Stimulated activated CD4-positive, alpha-beta T cell treated with anti-CD3 and anti-CD28 coated beads, Interleukin-1b, Interleukin-23, amount 100 ng/mL, for 4 hours (primary cell): ENCODE measurements around the gene GTPBP6.
"Not testable (repeated sequence)": the region's sequence is repeated elsewhere in the genome, so short reads cannot be mapped to it uniquely, and the experiment has no call there.

ENCODE experiments used
- DNase-seq, 2 donors: peaks; one replicate each; pipeline ENCODE4 v3.0.0-alpha.2; 2020; ENCODE audit warnings: low read depth in 2 of 2

Gene GTPBP6

DNA sequence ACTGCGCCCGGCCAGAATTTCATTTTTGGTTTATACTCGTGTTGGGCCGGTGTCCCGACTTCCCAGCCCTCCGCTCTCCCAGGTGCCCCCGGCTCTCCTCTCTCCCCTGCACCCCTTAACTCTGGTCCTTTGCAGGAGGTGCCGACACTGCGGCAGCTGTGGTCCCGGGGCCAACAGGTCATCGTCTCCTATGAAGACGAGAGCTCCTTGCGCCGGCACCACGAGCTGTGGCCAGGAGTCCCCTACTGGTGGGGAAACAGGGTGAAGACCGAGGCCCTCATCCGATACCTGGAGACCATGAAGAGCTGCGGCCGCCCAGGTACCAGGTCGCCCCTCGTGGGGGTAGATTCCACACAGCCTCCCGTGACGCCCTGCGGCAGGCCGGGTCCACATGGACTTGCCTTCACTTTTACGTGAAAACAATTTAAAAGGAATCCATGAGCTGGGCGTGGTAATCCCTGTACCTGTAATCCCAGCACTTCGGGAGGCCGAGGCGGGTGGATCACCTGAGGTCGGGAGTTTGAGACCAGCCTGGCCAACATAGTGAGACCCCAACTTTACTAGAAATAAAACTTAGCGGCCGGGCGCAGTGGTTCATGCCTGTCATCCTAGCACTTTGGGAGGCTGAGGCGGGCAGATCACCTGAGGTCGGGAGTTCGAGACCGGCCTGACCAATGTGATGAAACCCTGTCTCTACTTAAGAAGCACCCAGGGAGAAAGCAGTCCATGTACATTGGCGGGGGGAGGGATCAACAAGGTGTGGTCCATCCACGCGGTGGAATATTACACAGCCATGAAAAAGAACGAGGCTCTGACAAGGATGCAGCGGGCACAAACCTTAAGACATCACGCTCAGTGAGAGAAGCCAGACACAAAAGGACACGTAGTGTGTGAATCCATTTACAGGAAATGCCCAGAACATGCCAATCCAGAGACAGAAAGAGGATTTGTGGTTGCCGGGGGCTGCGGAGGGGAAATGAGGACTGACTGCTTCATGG, 25.4 kb downstream of the GTPBP6 start:
- no peak for DNase-seq

DNA sequence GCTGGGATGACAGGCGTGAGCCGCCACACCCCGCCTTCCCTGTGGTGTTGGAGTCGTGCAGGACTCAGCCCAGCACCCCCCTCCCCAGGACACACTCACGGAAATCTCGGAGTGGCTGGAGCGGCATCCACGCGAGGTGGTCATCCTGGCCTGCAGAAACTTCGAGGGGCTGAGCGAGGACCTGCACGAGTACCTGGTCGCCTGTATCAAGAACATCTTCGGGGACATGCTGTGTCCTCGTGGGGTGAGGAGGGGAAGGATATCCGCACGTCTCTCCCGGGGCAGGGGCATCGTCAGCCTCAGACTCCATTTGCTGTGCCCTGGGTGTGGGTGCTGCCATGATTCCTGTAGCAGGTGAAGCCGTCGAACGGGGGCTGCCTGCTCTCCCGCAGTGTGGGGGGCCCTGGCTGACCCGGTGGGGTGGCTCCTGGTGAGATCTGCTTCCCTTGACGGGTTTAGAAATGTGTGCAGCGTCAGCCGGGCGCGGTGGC, 27.1 kb downstream of the GTPBP6 start:
- no peak for DNase-seq

DNA sequence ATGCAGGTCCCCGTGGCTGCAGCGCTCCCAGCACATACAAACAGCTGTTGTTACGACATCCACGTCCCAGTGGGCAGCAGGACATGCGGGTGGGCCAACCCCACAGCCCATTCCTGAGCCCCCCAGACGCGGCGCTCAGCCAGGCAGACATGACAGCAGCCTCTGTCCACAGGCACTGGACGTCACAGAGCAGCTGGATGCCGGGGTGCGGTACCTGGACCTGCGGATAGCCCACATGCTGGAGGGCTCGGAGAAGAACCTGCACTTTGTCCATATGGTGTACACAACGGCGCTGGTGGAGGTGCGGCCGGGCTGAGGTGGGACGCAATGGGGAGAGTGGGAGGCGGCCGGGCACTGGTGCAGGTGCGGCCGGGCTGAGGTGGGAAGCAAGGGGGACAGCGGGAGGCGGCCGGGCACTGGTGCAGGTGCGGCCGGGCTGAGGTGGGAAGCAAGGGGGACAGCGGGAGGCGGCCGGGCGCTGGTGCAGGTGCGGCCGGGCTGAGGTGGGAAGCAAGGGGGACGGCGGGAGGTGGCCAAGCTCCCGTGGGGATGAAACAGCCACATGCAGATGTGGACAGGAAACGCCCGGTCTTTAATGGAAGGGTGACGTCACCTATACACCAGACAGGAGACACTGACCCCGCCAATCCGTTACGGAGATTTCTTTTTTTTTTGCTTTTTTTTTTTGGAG, 28.0 kb downstream of the GTPBP6 start:
- DNase-seq: no peak

DNA sequence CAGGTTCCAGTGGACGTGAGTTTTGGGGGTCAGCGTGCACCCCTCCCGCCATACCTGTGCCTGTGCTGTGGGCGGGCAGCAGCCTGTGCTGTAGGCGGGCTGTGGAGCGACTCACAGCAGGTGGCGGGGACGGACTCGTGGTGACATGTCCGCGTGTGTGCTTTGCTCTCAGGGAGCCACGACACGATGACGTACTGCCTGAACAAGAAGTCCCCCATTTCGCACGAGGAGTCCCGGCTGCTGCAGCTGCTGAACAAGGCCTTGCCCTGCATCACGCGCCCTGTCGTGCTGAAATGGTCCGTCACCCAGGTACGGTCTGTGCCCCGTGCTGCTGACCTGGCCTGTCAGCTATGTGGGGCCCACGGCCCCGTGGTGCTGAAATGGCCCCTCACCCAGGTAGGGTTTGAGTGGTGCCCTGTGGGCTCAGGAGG, 30.0 kb downstream of the GTPBP6 start:
- DNase-seq: no peak

DNA sequence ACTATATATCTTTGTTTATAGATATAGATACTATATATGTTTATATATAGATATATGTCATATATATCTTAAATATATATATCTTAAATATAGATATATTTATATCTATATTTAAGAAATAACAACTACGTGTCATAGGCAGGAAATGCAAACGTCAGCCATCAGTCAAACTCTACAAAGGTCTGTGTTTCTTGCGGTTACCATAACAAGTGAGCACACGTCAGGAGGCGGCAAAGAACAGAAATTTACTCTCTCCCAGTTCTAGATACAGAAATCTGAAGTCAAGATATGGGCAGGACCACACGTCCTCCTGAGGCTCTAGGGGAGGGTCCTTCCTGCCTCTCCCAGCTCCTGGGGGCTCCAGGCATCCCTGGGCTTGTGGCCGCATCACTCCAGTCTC, 30.9 kb downstream of the GTPBP6 start:
- no peak for DNase-seq

DNA sequence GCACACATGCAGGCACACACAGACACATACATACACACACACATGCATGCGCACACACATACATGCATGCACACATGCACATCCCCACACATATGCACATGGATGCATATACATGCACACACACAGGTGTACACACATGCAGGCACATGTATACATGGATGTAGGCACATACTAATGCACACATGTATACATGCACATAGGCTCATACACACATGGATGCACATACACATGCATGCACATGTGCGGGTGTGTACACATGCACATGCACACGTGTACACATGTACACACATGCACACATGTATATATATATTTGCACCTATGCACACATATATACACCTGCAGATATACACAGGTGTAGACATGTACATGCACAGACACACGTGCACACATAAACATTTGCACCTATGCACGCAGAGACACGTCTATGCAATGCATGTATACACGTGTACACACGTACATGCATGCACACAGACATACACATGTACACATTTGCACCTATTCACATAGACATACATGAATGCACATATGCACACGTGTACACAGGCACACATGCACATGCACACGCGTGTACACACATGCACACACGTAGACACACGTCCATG, 33.4 kb downstream of the GTPBP6 start:
- no peak for DNase-seq

DNA sequence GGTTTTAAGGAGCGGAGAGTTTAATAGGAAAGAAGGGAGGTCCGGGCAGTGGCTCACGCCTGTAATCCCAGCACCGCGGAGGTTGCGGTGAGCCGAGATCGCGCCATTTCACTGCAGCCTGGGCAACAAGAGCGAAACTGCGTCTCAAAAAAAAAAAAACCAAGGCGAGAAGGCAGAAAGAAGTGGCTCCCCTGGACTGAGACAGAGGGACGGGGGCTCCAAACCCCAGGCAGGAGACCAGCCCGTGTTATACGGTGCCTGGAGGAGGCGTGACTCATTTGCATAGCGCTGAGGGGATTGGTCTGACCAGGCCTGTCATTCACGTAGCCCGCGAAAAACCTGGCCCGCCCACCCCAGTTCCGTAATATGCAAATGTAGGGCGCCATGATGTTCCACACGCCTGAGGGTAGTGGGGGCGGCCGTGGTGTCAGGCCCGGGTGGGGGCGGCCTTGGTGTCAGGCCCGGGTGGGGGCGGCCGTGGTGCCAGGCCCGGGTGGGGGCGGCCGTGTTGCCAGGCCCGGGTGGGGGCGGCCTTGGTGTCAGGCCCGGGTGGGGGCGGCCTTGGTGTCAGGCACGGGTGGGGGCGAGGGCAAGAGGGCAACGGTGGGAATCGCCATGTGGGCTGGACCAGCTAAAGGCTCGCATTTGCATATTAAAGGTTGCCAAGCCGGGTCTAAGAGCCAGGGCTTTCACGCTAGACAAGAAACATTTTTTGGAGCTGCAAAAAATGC, 35.3 kb downstream of the GTPBP6 start:
- peak; percentile 79 to 84 for DNase-seq

DNA sequence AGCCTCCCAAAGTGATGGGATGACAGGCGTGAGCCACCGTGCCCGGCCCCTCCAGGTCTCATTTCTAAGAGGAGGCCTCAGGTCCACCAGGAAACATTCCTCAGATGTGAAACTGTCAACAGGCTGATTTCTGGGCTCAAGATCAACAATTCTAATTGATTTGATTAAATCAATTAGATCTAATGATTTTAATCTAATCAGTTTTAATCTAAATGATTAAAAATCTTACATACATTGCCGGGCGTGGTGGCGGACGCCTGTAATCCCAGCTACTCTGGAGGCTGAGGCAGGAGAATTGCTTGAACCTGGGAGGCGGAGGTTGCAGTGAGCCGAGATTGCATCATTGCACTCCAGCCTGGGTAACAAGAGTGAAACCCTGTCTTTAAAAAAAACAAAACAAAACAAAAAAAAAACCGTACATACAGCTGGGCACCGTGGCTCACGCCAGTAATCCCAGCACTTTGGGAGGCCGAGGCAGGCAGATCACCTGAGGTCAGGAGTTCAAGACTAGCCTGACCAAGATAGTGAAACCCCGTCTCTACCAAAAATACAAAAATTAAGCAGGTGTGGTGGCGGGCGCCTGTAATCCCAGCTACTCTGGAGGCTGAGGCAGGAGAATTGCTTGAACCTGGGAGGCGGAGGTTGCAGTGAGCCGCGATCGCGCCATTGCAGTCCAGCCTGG, 36.5 kb downstream of the GTPBP6 start:
- not testable (repeated sequence) for DNase-seq

DNA sequence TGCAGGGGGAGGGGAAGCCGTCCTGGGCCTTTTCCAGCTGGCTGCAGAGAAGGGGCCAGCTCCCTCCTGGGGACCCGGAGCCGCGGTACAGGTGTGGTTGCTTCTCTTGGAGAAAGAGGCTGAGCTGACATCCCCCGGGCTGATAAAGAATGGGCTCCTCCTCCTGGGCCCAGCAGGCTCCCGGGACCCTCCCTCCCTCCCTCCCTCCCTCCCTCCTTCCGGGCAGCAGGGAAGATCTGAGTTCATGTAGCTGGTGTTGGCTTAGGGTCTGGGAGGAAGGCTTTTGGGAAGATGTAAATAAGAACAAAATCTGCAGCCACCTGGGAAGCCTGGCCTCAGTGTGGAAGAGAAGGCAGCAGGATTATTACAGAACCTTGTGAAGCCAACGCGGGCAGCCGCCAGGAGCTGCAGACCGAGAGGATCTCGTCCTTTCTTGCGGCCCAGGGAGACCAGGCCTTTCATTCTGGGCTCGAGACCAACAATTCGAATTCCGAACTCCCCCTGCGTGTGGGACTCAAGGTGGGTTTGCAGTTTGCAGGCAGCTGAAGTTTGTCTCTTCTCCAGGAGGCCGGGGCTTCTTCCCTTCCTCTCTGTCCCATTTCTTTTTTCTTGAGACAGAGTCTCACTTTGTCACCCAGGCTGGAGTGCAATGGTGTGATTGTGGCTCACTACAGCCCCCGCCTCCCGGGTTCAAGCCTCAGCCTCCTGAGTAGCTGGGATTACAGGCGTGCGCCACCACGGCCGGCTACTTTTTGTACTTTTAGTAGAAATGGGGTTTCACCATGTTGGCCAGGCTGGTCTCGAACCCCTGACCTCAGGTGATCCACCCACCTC, 37.2 kb downstream of the GTPBP6 start, which contains the start of gene PLCXD1:
TSS of gene PLCXD1 (plus strand) at position 216 of the 834 bp plus-strand sequence. CDS start 2,807 bp downstream, outside the sequence.
- no peak for DNase-seq

DNA sequence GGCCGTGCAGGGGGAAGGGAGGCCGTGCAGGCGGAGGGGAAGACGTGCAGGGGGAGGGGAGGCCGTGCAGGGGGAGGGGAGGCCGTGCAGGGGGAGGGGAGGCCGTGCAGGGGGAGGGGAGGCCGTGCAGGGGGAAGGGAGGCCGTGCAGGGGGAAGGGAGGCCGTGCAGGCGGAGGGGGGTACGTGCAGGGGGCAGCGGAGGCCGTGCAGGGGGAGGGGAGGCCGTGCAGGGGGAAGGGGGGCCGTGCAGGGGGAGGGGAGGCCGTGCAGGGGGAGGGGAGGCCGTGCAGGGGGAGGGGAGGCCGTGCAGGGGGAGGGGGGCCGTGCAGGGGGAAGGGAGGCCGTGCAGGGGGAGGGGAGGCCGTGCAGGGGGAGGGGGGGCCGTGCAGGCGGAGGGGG, 37.9 kb downstream of the GTPBP6 start:
- DNase-seq: not testable (repeated sequence)

DNA sequence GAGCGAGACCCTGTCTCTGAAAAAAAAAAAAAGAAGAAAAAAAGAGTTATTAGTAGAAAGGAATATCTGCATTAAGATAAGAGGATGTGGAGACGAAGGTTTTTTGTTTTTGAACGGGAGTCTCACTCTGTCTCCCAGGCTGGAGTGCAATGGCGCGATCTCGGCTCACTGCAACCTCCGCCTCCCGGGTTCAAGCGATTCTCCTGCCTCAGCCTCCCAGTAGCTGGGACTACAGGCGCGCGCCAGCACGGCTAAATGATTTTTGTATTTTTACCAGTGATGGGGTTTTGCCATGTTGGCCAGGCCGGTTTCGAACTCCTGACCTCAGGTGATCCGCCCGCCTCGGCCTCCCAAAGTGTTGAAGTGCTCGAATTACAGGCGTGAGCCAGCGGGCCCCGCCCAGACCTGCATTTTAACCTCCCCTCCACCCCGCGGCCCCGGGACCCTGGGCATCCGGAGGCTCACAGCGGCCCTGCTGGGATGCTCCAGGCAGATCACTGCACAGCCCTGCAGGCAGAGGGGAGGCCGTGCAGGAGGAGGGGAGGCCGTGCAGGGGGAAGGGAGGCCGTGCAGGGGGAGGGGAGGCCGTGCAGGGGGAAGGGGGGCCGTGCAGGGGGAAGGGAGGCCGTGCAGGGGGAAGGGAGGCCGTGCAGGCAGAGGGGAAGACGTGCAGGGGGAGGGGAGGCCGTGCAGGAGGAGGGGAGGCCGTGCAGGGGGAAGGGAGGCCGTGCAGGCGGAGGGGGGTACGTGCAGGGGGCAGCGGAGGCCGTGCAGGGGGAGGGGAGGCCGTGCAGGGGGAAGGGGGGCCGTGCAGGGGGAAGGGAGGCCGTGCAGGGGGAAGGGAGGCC, 38.6 kb downstream of the GTPBP6 start:
- DNase-seq: not testable (repeated sequence)

DNA sequence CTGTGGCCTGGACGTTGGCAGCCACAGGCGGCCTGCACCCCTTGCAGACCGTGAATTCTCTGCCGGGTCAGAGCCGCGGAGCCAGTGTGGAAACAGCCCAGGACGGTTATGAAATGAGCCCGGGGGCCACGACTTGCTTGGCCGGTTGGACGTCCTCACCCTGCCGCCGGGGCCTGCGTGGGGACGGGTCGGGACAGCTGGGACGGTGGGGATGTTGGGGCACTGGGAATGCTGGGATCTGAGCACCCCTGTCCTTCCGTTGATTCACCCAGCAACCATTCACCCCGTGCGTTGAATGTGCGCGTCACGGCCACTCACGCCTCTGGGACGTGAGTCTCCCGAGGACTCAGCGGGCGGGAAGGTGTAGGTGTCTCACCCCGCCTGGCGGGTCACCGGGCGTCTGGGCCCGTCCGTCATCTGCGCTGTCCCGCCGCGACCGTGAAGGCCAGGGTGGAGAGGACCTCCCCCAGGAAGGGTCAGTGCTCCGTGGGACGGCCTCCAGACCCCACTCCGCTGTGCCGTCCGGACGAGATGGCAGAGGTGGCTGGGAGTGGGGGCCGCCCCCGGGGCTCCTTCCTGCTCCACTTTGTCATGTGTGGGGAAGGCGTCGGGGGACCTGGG, 41.9 kb downstream of the GTPBP6 start:
- peak in 1 of 2 donors; percentile 22 for DNase-seq

DNA sequence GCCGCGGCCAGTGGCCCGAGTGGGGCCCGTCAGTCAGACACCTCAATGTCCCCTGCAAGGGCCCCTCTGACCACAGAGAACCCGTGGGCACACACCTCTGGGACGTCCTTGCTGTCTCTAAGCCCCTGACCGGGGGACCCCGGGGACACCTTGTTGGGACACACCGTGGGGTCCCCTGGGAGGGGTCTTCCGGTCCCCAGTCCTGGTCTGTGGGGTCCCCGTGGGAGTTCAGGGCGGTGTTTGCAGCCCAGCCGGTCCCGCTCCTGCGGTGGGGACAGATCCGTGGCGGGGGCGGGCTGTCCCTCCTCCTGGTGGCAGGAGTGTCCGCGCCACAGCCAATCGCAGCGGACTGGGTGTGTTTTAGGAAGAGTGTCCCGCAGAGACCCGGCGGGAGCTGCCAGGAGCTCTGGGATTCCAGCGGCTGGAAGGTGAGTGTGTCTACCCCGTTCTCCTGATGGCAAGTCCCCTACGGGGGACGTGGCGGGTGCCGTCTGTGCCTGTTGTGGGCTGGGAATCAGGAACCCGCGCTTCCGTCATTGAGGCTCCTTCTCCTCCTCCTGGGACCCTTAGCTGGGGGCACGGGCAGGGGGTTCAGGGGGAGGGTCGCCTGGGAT, 42.5 kb downstream of the GTPBP6 start:
- DNase-seq: peak in 1 of 2 donors; percentile 41

DNA sequence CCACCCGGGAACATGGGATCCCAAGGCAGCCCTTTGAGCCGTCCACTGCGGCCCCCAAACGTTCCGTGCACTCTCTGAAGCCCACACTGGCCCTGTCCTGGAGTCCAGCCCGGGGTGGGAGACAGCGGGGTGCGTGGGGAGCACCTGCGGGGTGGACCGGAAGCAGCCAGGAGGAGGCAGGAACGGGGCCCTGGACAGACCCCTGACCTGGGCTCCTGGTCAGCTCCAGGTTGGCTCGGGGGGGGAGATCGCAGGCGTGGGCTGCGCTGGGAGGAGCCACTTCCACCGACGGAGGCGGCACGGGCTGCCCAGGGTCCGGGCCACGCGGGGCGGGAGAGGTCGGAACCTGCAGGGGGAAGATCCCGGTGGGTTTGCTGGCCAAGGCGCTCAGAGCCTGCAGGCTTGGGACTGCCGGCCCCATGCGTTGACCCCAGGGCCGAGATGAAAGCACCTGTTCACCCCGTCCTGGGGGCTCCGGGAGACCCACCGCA, 43.1 kb downstream of the GTPBP6 start:
- DNase-seq: no peak

DNA sequence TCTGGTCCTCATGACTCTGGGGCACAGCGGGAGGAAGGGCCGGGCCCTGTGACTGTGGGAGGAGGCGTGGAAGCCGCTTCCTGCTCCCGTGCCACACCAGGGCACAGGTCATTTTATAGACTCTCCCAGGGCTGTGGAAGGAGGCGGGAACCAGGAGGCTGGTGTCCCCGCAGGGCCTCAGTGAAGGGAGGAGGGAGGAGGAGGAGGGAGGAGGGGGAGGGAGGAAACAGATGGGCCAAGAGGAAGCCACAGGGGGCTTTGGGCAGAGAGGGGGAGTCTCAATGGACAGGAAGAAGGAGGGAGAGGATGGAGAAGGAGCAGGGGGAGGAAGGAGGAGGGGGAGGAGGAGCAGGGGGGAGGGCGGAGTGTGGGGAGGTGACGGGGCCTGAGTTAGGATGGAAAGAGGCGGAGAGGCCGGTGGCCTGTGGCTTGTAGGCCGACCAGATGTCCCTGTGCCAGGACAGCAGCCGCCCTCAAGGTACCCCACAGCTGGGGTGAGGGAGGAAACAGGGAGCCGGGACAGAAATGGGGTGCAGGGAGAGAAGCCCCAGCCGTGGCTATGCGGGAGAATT, 43.6 kb downstream of the GTPBP6 start:
- no peak for DNase-seq

DNA sequence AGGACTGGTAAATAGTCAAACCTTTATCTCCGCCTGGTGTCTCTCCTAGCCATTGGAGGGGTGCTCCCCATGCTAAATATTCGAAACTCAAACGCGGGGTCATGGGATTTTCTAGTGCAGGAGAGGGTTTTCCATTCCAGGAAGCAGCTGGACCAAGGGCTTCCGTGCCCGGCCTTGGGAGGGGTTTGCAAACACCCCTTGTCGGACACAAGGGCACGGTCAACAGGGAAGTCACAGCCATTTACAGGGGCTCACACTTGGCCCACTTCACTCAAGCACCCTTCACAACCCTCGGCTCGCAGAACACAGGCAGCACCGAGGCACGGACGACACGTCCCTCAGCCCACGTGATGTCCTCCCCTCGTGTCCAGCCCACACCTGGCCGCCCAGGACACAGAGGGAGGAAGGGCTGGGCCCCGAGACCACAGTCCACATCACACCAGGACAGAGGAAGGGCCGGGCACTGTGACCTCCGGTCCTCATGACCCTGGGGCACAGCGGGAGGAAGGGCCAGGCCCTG, 47.7 kb downstream of the GTPBP6 start:
- DNase-seq: no peak

DNA sequence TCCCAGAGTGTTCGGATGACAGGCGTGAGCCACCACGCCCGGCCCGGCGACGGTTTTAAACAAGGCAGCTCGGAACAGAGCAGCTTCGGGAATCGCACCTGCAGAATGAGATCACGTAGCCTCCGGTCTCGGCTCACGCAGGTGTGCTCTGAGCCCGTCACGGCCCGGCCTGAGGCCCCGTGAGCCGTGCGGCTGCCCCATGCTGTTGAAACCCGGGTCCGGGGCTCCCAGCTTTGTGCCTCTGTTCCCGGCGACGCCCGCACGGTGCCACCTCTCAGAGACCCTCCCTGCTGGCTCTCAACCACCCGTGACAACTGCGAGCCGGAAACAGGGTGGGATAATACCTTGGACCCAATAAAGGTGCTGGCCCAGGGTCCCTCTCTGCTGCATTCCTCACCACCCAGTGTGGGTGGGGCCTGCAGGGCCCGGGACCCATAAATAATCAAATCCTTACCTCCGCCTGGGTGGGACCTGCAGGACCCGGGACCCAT, 50.8 kb downstream of the GTPBP6 start:
- no peak for DNase-seq
